Prostate gland (tissue), 2 donors: Measurements from ENCODE around the gene ICOS. TPM values are rescaled to one million over a fixed set of nuclear protein-coding genes. Genes with fewer than 3 reads are reported as not detected.
"Not testable (repeated sequence)": the region's sequence is repeated elsewhere in the genome, so short reads cannot be mapped to it uniquely, and the experiment has no call there.

Source experiments
- DNase-seq: peaks from one replicate; pipeline ENCODE4 v3.0.0-alpha.2; 2019; ENCODE audit warnings: low spot score
- H3K27ac ChIP-seq, 2 donors: fragments of 200-600 bp; sonication (generic); 2 replicates each; pipeline ENCODE4 v1.5.1; 2017 to 2019
- H3K27me3 ChIP-seq: fragments of 200-600 bp; sonication (generic); replicated peaks from 2 replicates; pipeline ENCODE4 v1.5.1; 2019; ENCODE audit not compliant: insufficient read depth
- H3K36me3 ChIP-seq, 2 donors: fragments of 200-600 bp; sonication (generic); 1 replicate in 1 of 2; 2 replicates in 1 of 2; pipeline versions ENCODE4 v1.5.1 to v1.8.1; 2017 to 2019
- H3K4me1 ChIP-seq: fragments of 200-600 bp; sonication (generic); replicated peaks from 2 replicates; pipeline ENCODE4 v1.5.1; 2019
- H3K4me3 ChIP-seq, 2 donors: fragments of 200-600 bp; sonication (generic); 2 replicates each; pipeline ENCODE4 v1.5.1; 2017 to 2019
- H3K9me3 ChIP-seq: fragments of 200-600 bp; sonication (generic); 2 replicates; pipeline ENCODE4 v1.5.1; 2017
- POLR2A ChIP-seq: fragments of 450-650 bp; IDR thresholded peaks from one replicate; pipeline ENCODE4 v1.6.1; 2016; ENCODE audit warnings: antibody characterized with exemption, mild to moderate bottlenecking
- POLR2AphosphoS5 ChIP-seq: sonication (generic); formaldehyde crosslinking; IDR thresholded peaks from one replicate; pipeline ENCODE4 v1.6.1; 2017; ENCODE audit warnings: antibody characterized with exemption
- WGBS: methylation state at CpG from one replicate; pipeline ENCODE4 v1.1.5; 2018; 5-methylcytosine and 5-hydroxymethylcytosine counted together
- intact Hi-C: fragments of 100-400 bp; cut with DNase I; formaldehyde crosslinking; loops from one replicate; pipeline ENCODE4 v1.14.2; 2022
- total RNA-seq, 2 donors: library from RNA; depleted of rRNA; stranded (reverse); fragments of >200 nt; gene quantifications; one replicate each; pipeline ENCODE4 v1.1.0, GENCODE V29; 2016
- TF ChIP-seq, protein P1 (sequence below), 4 experiments: fragments of 200-600 bp in 2 of 4; fragments of 450-650 bp in 2 of 4; sonication (generic) in 2 of 4; IDR thresholded peaks; 1 replicate in 3 of 4; 2 replicates in 1 of 4; pipeline ENCODE4 v1.5.1; 2016 to 2019; ENCODE audit warnings: antibody characterized with exemption in 4 of 4, mild to moderate bottlenecking in 2 of 4, moderate library complexity in 2 of 4

Gene ICOS
- total RNA-seq, 2 donors from 2014 or later = 0.09 TPM; not detected in 1

DNA sequence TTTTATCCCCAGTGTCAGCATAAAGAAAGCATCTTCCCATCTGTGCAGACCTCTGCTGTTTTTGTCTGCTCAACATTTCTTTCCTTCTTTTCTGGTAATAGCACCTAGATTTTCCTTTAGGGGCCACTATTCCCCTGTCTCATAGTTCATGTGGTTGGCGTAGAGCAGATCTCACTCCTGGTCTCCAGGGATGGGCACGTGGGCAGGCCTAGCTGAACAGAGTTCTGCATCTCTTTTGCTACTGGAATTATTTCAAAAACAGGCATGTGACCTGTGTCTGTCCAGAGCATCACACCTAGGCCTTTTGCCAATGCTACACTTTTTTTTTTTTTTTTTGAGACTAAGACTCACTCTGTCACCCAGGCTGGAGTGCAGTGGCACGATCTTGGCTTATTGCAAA, 17.7 kb upstream of the ICOS start:
- H3K36me3 ChIP-seq = no peaks in the 10 kb centered on the region
- H3K9me3 ChIP-seq = no peaks in the 10 kb centered on the region
- DNase-seq = no peak
- intact Hi-C loops = no loop called here
- no peaks in the 10 kb centered on the region for H3K4me1 ChIP-seq
- H3K4me3 ChIP-seq = no peak overlapping the region
- H3K27ac ChIP-seq = no peak overlapping the region
- TF ChIP-seq POLR2A (no peak), POLR2AphosphoS5 (no peak)
- TF ChIP-seq, protein P1, sequence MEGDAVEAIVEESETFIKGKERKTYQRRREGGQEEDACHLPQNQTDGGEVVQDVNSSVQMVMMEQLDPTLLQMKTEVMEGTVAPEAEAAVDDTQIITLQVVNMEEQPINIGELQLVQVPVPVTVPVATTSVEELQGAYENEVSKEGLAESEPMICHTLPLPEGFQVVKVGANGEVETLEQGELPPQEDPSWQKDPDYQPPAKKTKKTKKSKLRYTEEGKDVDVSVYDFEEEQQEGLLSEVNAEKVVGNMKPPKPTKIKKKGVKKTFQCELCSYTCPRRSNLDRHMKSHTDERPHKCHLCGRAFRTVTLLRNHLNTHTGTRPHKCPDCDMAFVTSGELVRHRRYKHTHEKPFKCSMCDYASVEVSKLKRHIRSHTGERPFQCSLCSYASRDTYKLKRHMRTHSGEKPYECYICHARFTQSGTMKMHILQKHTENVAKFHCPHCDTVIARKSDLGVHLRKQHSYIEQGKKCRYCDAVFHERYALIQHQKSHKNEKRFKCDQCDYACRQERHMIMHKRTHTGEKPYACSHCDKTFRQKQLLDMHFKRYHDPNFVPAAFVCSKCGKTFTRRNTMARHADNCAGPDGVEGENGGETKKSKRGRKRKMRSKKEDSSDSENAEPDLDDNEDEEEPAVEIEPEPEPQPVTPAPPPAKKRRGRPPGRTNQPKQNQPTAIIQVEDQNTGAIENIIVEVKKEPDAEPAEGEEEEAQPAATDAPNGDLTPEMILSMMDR (IDR thresholded peaks at IDR 0.05) = no peak
- H3K27me3 ChIP-seq = no peaks in the 10 kb centered on the region
- 81% methylated on average over 3 of the region's 3 CpGs for WGBS

DNA sequence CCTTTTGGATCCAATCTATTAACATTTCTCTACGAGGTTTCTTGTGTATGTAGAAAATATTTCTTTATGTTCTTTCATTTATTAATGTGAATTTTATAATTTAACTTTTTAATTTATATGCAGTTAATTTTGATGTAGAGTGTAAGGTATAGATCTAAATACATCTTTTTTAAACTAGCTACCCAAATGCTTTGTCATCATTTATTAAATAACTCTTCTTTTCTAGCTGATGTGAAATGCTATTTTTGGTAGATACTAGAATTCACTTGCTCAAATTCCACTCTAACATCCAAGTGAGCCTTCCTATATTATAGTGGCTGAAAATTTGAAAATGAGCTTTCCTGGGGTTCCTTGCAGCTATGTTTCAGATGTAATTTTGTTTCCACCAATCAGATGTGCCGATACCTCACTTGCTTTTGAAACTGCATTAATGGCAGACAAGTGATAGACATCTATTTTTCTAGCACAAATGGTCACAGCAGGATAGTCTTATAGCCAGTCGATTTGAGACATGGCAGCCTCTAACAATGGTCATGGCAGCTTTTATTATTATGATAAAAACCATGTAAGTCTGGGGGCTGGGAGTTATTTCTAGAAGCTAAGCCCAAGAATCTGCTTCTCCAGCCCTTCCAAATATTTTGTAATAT, 10.9 kb upstream of the ICOS start:
- no peak for DNase-seq
- H3K4me3 ChIP-seq = no peak overlapping the region
- TF ChIP-seq, protein P1 (IDR thresholded peaks at IDR 0.05) = no peak
- TF ChIP-seq POLR2AphosphoS5 (no peak), POLR2A (no peak)
- intact Hi-C loops = no loop called here
- H3K27me3 ChIP-seq = no peaks in the 10 kb centered on the region
- WGBS = 89% methylated on average over 3 of the region's 3 CpGs
- no peaks in the 10 kb centered on the region for H3K4me1 ChIP-seq
- no peaks in the 10 kb centered on the region for H3K36me3 ChIP-seq
- H3K9me3 ChIP-seq = no peaks in the 10 kb centered on the region
- no peak overlapping the region for H3K27ac ChIP-seq

DNA sequence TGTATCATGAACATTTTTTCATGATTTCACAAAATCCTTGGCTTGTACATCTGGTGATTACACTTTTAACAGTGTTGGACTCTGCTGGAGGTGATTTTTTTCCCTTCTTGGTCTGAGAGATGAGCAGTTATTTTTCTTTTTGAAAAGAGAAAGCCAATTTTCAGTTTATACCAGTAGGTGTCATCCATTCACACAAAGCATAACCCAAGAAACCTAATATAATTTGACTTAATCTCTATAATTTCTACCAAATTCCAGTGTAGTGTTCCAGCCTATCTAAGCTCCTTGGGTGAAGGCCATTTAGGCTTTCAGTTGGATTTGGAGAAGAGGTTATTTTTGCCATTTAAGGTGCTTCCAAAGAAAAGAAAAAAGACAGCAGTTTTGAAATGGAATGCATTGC, 7.7 kb upstream of the ICOS start:
- no peak for TF ChIP-seq POLR2AphosphoS5
- TF ChIP-seq, protein P1 (IDR thresholded peaks at IDR 0.05) = peak in 2 of 4 experiments; percentile 30 to 39
- no peaks in the 10 kb centered on the region for H3K27me3 ChIP-seq
- no peaks in the 10 kb centered on the region for H3K4me1 ChIP-seq
- no peak overlapping the region for H3K27ac ChIP-seq
- H3K36me3 ChIP-seq = no peaks in the 10 kb centered on the region
- intact Hi-C loops = no loop called here
- no peak for DNase-seq
- H3K9me3 ChIP-seq = no peaks in the 10 kb centered on the region
- no peak overlapping the region for H3K4me3 ChIP-seq

DNA sequence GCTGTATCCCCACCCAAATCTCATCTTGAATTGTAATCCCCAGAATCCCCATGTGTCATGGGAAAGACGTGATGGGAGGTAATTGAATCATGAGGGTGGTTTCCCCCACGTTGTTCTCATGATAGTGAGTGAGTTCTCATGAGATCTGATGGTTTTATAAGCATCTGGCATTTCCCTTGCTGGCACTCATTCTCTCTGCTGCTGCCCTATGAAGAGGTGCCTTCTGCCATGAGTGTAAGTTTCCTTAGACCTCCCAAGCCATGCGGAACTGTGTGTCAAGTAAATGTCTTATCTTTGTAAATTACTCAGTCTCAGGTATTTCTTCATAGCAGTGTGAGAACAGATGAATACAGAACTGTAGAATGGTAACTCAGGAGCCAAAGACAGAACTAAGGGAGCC, 5.3 kb upstream of the ICOS start:
- 86% methylated on average over 3 of the region's 3 CpGs for WGBS
- DNase-seq, intact Hi-C loops, H3K36me3 ChIP-seq, H3K9me3 ChIP-seq, H3K27me3 ChIP-seq, H3K4me3 ChIP-seq, H3K27ac ChIP-seq, H3K4me1 ChIP-seq: not testable (repeated sequence)

DNA sequence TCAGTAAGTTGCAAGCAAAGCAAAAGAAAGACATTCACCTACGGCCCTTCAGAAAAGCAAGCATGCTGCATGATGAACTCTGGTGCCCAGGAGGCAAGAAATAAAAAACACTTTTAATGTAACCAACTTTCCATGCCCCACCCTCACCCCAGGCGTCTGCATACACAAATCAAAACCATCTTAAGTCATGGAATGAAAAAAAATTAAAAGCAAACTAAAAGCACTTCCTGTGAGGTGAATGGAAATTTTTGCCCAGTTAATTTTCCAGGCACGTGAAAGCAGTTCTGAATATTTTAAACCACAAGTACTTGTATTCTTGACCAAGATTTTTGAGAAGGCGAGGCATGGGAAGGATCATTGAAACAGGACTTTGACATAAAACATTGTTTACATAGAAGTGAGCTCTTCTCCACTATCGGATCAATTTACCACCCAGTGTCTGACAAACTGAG, 2.5 kb upstream of the ICOS start:
- Histone ChIP-seq H3K9me3 (no peaks in the 10 kb centered on the region), H3K4me1 (no peaks in the 10 kb centered on the region), H3K27ac (no peak overlapping the region), H3K27me3 (no peaks in the 10 kb centered on the region), H3K4me3 (no peak overlapping the region), H3K36me3 (no peaks in the 10 kb centered on the region)
- WGBS = 70% methylated on average over 5 of the region's 5 CpGs
- intact Hi-C loops = no loop called here
- TF ChIP-seq POLR2A (no peak), POLR2AphosphoS5 (no peak)
- TF ChIP-seq, protein P1 (IDR thresholded peaks at IDR 0.05) = no peak
- no peak for DNase-seq
